ENCODE data around the gene PAK1.

The PAK1 gene

DNA sequence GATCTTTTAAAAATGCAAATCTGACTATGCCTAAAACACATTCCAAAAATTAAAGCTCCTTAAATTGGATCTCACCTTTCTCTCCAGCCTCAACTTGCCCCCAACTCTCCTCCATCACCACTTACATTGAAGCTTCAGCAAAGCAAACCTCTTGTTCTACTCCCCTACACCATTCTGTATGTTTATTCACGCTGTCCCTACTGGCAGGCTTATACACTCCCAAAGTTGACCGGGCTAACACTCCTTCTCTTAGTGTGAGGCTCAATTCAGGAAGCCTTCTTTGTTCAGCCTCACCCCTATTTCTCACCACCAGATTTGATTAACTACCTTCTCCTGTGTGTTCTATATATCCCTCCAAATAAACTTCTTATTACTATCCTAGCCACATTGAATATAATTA lies 170.6 kb downstream of the PAK1 start:
- no peak for DNase-seq (ENCODE audit: low spot score)

DNA sequence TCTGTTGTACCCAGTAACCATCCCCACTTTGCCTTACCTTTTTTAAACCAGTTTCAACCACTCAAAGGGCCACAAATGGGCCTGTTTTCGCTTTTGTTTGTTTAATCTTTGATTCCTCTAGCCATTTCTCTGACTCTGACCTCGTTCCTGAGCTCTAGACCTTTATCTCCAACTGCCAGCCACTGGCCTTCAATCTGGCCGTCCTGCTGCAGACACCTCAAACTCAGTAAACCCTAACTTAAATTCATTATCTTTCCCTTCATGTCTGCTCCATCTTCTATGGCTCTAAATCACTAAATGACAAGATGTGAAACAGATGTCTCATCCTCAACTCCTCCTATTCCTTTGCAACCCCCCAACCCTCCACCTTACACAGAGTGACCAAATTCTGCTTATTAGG lies 171.1 kb downstream of the PAK1 start:
- DNase-seq (ENCODE audit: low spot score) = no peak

DNA sequence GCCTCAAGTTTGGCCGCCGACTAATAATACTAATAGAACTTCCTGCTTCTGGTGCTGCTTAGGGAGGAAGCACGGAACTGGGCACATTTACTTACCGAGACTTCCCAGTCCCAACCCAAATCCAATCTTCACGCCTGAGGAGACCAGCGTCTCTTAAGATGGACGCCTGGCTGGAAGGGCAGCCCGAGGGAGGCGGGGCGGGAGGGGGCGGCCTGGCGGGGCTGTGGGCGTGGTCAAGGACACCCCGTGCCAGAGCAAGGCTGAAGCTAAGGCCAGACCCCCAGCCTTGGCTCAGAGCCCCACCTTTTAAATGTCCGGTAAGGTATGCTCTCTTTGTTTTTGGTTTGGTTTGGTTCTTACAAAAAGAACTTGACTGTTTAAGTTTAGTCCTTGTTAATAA lies 172.4 kb downstream of the PAK1 start, which contains the start of gene GDPD4:
GDPD4 (minus strand) TSS at position 177 of the 400 bp plus-strand sequence. CDS start 16,549 bp downstream, outside the sequence.
- no peak for DNase-seq (ENCODE audit: low spot score)

DNA sequence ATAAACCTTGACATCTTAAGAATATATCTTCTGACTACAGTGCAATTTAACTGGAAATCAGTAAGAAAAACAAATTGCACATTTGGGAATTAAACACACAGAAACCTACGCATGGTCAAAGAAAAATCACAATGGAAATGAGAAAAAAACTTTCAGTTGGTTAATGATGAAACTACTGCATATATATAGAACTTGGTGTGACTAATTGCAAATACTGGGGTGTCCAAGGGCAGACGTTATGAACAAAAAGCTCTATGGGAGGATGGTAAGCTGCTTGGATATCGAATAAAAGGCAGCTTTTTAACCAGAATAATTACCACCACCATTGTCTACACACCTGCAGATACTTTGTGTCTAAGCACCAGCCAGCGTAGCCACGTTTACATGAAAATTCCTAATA lies 173.2 kb downstream of the PAK1 start:
- DNase-seq (ENCODE audit: low spot score) = no peak

DNA sequence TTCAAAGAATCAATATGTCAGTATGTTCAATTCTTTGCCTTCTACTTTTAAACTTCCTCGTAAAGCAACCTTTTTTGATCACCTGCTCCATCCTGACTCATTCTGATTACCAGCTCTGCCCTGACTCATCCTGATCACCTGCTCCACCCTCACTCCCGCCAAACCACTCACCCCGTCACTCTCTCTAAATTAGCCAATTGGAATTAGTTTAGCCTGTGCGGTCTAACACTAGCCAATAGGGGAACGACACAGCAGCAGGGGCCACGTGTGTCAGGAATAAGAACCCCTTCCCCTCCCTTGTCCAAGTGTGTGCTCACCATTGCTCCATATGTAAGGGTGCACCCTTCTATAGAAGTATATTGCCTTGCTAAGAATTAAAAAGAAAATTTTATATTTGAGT lies 173.9 kb downstream of the PAK1 start:
- peak; percentile 59 for DNase-seq (ENCODE audit: low spot score)

DNA sequence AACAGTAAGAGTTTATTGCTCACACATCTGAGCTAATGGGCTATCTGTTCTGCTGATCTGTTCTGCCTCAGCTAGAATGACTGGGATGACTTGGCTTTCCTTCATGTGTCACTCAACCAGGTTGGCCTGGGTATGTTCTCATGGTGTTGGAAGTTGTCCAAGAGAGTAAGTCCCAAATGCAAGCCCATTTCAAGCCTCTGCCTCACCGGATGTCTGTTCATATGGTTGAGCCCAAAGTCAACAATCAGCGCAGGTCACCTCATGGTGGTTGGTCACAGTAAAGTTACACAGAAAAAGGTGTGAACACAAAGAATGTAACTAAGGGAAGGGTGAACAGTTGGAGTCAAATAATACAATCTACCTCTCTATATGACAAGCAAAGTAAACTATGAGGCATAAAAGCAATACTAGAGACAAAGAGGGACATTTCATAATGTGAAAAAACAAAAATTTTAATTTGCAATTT lies 174.3 kb downstream of the PAK1 start:
- DNase-seq (ENCODE audit: low spot score) = peak; percentile 87

DNA sequence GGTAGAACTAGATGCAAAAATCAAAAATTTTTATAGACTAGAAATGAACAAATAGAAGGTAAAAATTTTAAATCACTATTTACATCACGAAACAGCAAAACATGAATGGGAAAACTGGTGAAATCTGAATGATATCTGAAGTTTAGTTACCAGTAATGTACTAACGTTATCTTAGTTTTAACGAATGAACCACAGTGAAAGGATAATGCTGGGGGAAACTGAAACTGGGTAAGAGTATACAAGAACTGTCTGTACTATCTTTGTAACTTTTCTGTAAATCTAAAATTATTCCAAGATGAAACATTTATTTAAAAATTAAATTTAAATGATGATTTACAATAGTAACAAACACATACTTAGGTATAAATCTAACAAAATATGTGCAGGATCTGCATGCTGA lies 179.9 kb downstream of the PAK1 start:
- DNase-seq (ENCODE audit: low spot score) = no peak

DNA sequence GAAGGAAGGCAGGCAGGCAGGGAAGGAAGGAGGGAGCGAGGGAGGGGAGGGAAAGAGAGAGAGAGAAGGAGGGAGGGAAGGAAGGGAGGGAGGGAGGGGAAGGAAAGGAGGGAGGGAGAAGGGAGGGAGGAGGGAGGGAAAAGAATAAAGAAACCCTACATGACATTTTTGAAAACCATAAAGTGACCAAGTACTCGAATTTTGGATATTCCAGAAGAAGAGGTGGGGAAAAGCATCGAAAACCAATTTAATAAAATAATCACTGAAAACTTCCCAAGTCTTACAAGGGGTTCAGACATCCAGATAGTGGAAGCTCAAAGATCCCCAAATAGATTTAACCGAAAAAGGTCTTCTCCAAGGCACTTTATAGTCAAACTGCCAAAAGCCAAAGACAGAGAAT lies 184.2 kb downstream of the PAK1 start:
- DNase-seq (ENCODE audit: low spot score) = no peak

DNA sequence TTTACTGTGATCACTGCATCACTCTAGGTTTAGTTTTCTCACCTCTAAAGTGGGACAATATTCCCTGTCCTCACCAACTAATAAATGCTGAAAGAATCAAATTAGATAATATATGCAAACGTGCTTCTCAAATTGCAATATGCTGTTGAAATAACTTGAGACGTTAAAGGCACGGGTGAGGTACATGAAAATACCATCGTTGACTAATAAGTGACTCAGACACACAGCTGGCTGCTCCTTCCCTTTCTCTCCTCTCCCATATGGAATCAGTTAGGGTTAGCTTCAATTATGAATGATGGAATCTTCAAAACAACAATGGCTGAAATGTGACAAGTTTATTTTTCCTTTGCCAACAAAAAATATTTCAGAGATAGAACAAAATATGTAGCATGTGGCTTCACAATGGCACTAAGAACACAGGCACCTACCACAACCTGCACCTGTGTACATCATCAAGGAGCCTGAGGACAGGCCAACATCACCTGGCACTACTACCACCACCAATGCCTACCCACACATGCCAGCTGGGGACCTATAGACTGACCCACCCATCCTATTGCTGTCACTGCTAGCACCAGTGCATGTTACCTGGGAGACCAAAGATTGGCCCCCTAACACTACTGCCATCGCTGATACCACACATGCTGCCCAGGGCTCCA lies 186.2 kb downstream of the PAK1 start:
- peak; percentile 72 for DNase-seq (ENCODE audit: low spot score)

DNA sequence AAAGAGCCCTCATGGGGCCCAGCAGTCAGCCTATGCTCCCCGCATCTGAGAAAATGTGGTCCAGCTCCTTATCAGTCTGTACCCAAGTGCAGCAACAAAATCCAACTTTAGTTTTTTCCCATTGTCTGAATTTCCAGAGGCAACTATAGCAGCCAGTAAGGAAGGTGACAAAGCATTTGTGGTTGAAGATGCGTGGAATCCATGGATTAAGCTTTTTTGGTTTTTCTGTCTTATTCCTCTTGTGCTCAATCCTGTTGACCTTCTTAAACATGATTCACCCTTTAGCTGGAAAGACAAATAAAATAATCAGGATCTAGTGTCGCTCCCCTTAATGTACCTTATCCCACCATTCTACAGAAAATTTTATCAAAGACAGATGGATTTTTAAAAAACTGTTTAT lies 186.8 kb downstream of the PAK1 start:
- DNase-seq (ENCODE audit: low spot score) = no peak

DNA sequence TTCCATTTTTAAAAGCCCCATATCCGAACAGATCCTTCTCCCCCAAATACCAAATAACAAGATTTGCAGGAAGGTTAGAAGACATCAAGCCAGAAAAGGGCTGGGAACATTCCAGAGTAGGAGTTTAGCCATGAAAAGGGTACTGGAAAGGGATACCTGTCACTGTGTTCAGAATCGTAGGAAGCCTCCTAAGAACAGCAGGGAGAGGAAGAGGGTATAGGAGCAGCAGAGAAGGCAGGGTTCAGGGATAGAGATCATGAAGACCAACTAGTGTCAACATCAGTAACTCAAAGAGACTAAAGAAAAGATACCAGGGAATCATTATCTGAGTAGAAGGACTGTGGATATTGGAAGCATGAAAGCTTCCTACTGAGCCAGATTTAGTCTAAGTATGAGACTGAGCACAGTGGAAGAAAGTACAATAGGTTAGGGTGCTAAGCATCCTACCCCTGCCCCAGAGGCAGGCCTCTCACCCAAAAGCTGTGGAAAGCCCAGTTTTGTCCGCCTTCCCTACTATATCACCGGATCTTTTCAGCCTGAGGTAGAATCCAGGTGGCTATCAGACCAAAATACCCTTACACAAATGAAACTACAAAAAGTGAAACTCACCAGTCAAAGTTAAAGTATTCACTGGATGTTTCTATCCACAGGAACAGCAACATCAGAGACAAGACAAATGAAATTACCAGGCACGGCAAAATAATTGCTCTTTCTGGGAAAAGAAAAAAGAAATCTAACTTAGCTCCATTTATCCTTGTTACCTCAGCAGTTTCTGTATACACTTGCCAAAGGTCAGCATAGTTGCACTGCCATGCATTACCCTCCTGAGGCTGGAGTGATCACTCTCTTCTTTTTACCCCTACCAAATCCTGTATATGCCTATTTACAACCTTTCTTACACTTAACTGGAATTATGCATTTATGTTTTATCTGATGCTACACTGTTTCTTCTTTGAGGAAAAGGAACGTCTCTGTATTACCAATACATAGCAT lies 189.1 kb downstream of the PAK1 start:
- no peak for DNase-seq (ENCODE audit: low spot score)

DNA sequence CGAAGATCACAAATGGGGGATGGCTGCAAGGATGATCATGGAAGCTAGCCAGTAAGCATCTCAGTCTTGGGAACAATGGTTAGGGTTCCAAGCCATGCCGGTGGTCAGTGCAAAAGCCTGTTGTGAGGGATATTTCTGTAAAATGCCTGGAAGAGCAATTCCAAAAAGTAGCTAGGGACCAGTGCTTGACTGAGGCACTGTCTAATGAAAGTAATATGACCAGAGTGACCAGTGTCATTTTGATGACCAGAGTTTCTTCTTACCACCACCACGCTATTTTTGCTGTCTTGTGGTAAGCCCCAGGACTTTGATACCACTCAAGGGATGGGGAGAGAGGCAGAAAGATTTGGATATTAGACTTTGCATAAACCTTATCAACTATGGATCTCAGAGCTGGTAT lies 190.8 kb downstream of the PAK1 start:
- no peak for DNase-seq (ENCODE audit: low spot score)

DNA sequence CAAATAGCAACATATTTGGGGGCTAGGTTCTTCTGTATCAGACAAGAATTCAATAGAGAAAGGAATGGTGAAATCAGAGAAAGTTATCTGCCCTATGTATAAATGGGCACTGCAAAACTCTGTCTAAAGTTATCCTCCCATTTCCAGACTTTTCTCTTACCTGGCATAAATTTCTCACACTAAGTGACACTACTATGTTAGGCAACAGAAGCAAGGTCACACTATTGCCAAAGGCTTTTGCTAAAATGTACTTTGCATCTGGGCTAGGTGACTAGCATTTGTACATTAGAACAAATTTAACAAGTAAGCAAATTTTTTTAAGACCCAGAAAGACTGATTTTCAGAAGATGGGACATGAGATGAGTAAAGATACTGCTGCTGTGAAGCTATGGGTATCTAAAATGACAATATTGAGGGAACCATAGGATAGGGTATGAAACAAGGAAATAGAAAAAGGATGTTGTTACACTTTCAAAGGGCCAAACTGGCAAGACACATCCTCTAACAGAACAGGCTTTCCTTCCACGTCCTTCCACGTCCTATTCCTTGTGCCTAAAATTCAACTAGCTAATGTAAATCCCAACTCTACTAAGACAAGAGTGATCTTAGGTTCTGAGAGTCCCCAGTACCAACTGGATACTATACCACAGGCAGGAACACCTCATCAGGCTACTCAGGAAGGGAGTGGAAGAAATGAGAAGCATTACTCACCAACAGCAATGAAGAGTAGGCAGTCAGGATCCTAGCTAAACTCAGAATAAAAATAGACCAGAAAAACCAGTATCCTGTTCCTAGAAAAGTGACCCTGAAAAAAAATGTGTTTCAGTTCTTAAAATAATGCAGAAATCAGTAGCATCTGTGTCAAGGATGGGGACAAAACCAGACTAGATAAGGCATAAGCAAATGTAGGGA lies 195.0 kb downstream of the PAK1 start:
- DNase-seq (ENCODE audit: low spot score) = peak; percentile 28

DNA sequence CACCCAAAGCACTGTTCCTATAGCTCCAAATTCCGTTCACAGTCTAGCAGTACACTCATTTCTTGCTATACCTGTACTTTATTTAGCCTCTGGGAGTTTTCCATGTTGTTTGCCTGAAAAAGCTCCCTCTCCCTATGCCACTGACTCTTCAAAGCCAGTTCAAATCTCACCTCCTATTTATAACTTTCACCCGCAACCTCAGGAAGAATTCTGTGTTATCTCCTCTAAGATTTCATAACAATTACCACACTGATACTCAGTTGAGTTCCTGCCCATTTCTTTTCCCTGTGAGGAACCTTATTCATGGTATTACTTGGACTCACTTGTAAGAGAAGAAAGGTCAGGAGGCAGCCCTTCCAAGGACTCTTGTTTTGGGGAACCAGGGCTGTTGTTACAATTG lies 197.6 kb downstream of the PAK1 start:
- no peak for DNase-seq (ENCODE audit: low spot score)
